Measurements from ENCODE around the gene IL6R.

DNA sequence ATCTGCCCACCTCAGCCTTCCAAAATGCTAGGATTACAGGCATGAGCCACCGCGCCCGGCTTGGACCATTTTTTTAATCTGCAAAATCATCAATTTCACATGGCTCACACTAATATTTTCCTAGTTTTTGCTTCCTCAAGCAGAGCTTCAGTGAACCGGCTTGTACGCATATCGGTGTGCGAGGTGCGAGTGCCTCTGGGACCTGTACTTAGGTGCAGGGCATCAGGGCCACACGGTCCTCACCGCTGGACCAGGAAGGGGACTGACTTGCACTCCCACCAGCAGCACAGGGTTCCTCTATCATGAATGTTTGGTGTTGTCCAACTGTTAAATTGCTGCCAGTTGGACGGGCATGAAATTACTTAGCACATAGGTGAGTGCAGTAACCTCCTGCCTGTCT lies 112.5 kb downstream of the IL6R start:
- no peak for TF ChIP-seq GLIS3 (CRISPR knock-in tag; IDR thresholded peaks at IDR 0.05)
- no peak for TF ChIP-seq PATZ1 (CRISPR knock-in tag; IDR thresholded peaks at IDR 0.05; ENCODE audit: borderline replicate concordance)
- no peak for TF ChIP-seq ZFP3 (CRISPR knock-in tag; IDR thresholded peaks at IDR 0.05)
- TF ChIP-seq ZFP30 (CRISPR knock-in tag; IDR thresholded peaks at IDR 0.05): no peak
- no peak for TF ChIP-seq CSDC2 (CRISPR knock-in tag; IDR thresholded peaks at IDR 0.05)
- TF ChIP-seq ARNTL (CRISPR knock-in tag; IDR thresholded peaks at IDR 0.05; ENCODE audit: borderline replicate concordance, low read depth): no peak
- no peak for TF ChIP-seq OSR1 (CRISPR knock-in tag; IDR thresholded peaks at IDR 0.05)
- TF ChIP-seq, protein P1, sequence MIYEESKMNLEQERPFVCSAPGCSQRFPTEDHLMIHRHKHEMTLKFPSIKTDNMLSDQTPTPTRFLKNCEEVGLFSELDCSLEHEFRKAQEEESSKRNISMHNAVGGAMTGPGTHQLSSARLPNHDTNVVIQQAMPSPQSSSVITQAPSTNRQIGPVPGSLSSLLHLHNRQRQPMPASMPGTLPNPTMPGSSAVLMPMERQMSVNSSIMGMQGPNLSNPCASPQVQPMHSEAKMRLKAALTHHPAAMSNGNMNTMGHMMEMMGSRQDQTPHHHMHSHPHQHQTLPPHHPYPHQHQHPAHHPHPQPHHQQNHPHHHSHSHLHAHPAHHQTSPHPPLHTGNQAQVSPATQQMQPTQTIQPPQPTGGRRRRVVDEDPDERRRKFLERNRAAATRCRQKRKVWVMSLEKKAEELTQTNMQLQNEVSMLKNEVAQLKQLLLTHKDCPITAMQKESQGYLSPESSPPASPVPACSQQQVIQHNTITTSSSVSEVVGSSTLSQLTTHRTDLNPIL (CRISPR knock-in tag; IDR thresholded peaks at IDR 0.05; ENCODE audit: low read depth): no peak
- TF ChIP-seq POU6F1 (CRISPR knock-in tag; IDR thresholded peaks at IDR 0.05; ENCODE audit: borderline replicate concordance, low read depth): no peak
- TF ChIP-seq, protein P2, sequence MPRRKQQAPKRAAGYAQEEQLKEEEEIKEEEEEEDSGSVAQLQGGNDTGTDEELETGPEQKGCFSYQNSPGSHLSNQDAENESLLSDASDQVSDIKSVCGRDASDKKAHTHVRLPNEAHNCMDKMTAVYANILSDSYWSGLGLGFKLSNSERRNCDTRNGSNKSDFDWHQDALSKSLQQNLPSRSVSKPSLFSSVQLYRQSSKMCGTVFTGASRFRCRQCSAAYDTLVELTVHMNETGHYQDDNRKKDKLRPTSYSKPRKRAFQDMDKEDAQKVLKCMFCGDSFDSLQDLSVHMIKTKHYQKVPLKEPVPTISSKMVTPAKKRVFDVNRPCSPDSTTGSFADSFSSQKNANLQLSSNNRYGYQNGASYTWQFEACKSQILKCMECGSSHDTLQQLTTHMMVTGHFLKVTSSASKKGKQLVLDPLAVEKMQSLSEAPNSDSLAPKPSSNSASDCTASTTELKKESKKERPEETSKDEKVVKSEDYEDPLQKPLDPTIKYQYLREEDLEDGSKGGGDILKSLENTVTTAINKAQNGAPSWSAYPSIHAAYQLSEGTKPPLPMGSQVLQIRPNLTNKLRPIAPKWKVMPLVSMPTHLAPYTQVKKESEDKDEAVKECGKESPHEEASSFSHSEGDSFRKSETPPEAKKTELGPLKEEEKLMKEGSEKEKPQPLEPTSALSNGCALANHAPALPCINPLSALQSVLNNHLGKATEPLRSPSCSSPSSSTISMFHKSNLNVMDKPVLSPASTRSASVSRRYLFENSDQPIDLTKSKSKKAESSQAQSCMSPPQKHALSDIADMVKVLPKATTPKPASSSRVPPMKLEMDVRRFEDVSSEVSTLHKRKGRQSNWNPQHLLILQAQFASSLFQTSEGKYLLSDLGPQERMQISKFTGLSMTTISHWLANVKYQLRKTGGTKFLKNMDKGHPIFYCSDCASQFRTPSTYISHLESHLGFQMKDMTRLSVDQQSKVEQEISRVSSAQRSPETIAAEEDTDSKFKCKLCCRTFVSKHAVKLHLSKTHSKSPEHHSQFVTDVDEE (CRISPR knock-in tag; IDR thresholded peaks at IDR 0.05): no peak
- TF ChIP-seq ZC3H10 (CRISPR knock-in tag; IDR thresholded peaks at IDR 0.05): no peak
- TF ChIP-seq ZNF565 (CRISPR knock-in tag; conservative IDR thresholded peaks at IDR 0.05; ENCODE audit: low read depth): no peak

Data from SK-N-SH treated with all-trans-retinoic acid at 6 μM for 48 hours (cell line).